A673 (cell line): ENCODE results near the gene GNLY. TPM values are rescaled to one million over a fixed set of nuclear protein-coding genes. Genes with fewer than 3 reads are reported as not detected.

Experiments used
- BruUV-seq: library from RNA; stranded (reverse); fragments of 400-500 nt; replicated peaks from 2 replicates; lab custom pipeline; 2021; lab: Mats Ljungman, UMichigan
- CTCF ChIA-PET: fragments of 300-600 bp; sonication (Branson Sonifier 250); formaldehyde crosslinking; loops from one replicate; lab custom pipeline; 2022; ENCODE audit warnings: antibody characterized with exemption; lab: Charles Lee
- POLR2A ChIA-PET: fragments of 300-600 bp; sonication (Branson Sonifier 250); formaldehyde crosslinking; loops from one replicate; lab custom pipeline; 2022; ENCODE audit warnings: antibody characterized with exemption; ENCODE audit not compliant: low non-redundant PET; lab: Charles Lee
- DNase-seq: peaks from one replicate; pipeline ENCODE4 v3.0.0-alpha.2; 2015; ENCODE audit warnings: low spot score
- H3K27ac ChIP-seq: fragments of 200-600 bp; sonication (generic); 2 replicates; pipeline ENCODE4 v1.5.1; 2016; ENCODE audit warnings: mixed run types, low read depth, mild to moderate bottlenecking, mixed read lengths, antibody characterized with exemption, low read length; ENCODE audit not compliant: poor library complexity, severe bottlenecking
- H3K27me3 ChIP-seq: fragments of 200-600 bp; sonication (generic); replicated peaks from 2 replicates; pipeline ENCODE4 v1.6.1; 2017; ENCODE audit warnings: mixed run types, low read depth, mild to moderate bottlenecking, mixed read lengths, antibody characterized with exemption, low read length; ENCODE audit not compliant: insufficient read depth, poor library complexity
- H3K36me3 ChIP-seq: fragments of 200-600 bp; sonication (generic); 2 replicates; pipeline ENCODE4 v1.6.1; 2016; ENCODE audit warnings: mixed run types, mild to moderate bottlenecking, mixed read lengths, antibody characterized with exemption, low read length; ENCODE audit not compliant: insufficient read depth, poor library complexity, severe bottlenecking
- H3K4me1 ChIP-seq: fragments of 200-600 bp; sonication (generic); 2 replicates; pipeline ENCODE4 v1.6.1; 2017; ENCODE audit warnings: mixed run types, mild to moderate bottlenecking, mixed read lengths, antibody characterized with exemption, low read length; ENCODE audit not compliant: insufficient read depth, poor library complexity, severe bottlenecking
- H3K4me3 ChIP-seq: fragments of 200-600 bp; sonication (generic); 2 replicates; pipeline ENCODE4 v1.5.1; 2016; ENCODE audit warnings: low read depth, mixed run types, mild to moderate bottlenecking, mixed read lengths, low read length; ENCODE audit not compliant: poor library complexity, severe bottlenecking
- H3K9me3 ChIP-seq: fragments of 200-600 bp; sonication (generic); 2 replicates; pipeline ENCODE4 v1.6.1; 2016; ENCODE audit warnings: mixed run types, low read depth, mild to moderate bottlenecking, mixed read lengths, antibody characterized with exemption, low read length; ENCODE audit not compliant: poor library complexity, severe bottlenecking
- EZH2 ChIP-seq: fragments of 200-600 bp; sonication (generic); IDR thresholded peaks from 2 replicates; pipeline ENCODE4 v1.6.1; 2017; ENCODE audit warnings: borderline replicate concordance, low read depth, mild to moderate bottlenecking, mixed read lengths, antibody characterized with exemption, low read length; ENCODE audit not compliant: poor library complexity, severe bottlenecking
- intact Hi-C: fragments of 100-400 bp; cut with micrococcal nuclease; formaldehyde crosslinking; loops from one replicate; pipeline ENCODE4 v1.10.0; 2022; ENCODE audit not compliant: unreplicated experiment
- total RNA-seq: library from RNA; stranded (reverse); gene quantifications from 2 replicates; pipeline ENCODE4 v1.2.3, GENCODE V29; 2021
- TF ChIP-seq, protein P1 (sequence below): fragments of 300-800, 200-600 bp; sonication (generic); conservative IDR thresholded peaks from 2 replicates; pipeline ENCODE4 v1.5.1; 2017; ENCODE audit warnings: low read depth, mild to moderate bottlenecking, antibody characterized with exemption, low read length, moderate library complexity, mixed read lengths

Gene GNLY
- total RNA-seq, 1 experiment from 2014 or later, result not detected

GRCh38 chr2:85674417-85674816, 19.7 kb upstream of the GNLY start:
- Histone ChIP-seq H3K36me3 (no peaks in the 10 kb centered on the region), H3K27ac (no peak overlapping the region), H3K4me1 (no peaks in the 10 kb centered on the region), H3K27me3 (no peaks in the 10 kb centered on the region), H3K4me3 (no peak overlapping the region), H3K9me3 (no peaks in the 10 kb centered on the region)
- intact Hi-C loops, result no loop called here
- no peak for DNase-seq
- no peak for TF ChIP-seq EZH2
- TF ChIP-seq, protein P1, sequence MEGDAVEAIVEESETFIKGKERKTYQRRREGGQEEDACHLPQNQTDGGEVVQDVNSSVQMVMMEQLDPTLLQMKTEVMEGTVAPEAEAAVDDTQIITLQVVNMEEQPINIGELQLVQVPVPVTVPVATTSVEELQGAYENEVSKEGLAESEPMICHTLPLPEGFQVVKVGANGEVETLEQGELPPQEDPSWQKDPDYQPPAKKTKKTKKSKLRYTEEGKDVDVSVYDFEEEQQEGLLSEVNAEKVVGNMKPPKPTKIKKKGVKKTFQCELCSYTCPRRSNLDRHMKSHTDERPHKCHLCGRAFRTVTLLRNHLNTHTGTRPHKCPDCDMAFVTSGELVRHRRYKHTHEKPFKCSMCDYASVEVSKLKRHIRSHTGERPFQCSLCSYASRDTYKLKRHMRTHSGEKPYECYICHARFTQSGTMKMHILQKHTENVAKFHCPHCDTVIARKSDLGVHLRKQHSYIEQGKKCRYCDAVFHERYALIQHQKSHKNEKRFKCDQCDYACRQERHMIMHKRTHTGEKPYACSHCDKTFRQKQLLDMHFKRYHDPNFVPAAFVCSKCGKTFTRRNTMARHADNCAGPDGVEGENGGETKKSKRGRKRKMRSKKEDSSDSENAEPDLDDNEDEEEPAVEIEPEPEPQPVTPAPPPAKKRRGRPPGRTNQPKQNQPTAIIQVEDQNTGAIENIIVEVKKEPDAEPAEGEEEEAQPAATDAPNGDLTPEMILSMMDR, result no peak
- no TSS peak for BruUV-seq
- CTCF ChIA-PET, result no interaction called here
- POLR2A ChIA-PET, result no interaction called here

GRCh38 chr2:85675427-85675826, 18.7 kb upstream of the GNLY start:
- Histone ChIP-seq H3K4me1 (no peaks in the 10 kb centered on the region), H3K4me3 (no peak overlapping the region), H3K36me3 (no peaks in the 10 kb centered on the region), H3K9me3 (no peaks in the 10 kb centered on the region), H3K27ac (no peak overlapping the region), H3K27me3 (no peaks in the 10 kb centered on the region)
- ChIA-PET POLR2A (interaction anchor here (0.6 kb wide), 1 partner anchor 326 kb away, joined by 3 read pairs; no protein-coding TSS in a partner anchor), CTCF (interaction anchor here (1.4 kb wide), 1 partner anchor 32 kb away, joined by 4 read pairs; no protein-coding TSS in a partner anchor)
- no peak for TF ChIP-seq EZH2
- TF ChIP-seq, protein P1, result no peak
- no TSS peak for BruUV-seq
- intact Hi-C loops, result loop anchor here (5.0 kb wide), 1 partner anchor 137 kb away; no protein-coding TSS in a partner anchor
- DNase-seq, result no peak

DNA sequence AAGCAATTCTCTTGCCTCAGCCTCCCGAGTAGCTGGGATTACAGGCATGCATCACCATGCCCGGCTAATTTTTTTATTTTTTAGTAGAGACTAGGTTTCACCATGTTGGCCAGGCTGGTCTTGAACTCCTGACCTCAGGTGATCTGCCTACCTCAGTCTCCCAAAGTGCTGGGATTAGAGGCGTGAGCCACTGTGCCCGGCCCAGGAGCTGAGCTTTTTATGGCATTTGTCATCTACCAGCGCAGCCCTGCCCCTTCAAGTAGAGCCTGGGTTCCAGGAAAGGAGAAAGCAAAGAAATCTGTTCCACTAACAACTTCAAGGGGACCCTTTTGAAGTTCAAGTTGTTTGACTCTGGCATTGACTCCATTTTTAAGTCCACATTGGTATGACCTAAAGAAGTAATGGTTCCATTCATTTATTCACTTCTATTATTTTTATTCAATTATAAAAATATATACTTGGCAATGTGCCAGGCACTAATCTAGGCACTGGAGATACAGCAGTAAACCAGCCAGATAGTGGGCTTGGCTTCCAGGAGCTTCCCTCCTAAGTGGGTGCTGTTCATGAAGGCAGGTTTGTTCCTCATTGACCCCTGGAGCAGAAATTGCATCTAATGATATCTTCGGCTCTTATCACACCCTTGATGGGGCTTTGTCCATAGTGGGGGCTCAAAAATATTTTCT, 18.2 kb upstream of the GNLY start:
- BruUV-seq, result no TSS peak
- Histone ChIP-seq H3K9me3 (no peaks in the 10 kb centered on the region), H3K4me1 (no peaks in the 10 kb centered on the region), H3K27ac (no peak overlapping the region), H3K27me3 (no peaks in the 10 kb centered on the region), H3K36me3 (no peaks in the 10 kb centered on the region), H3K4me3 (no peak overlapping the region)
- CTCF ChIA-PET, result interaction anchor here (1.4 kb wide), 1 partner anchor 31 kb away, joined by 4 read pairs; no protein-coding TSS in a partner anchor
- TF ChIP-seq, protein P1, result no peak
- TF ChIP-seq EZH2, result no peak
- no peak for DNase-seq
- POLR2A ChIA-PET, result no interaction called here
- intact Hi-C loops, result loop anchor here (5.0 kb wide), 1 partner anchor 136 kb away; no protein-coding TSS in a partner anchor
